Left ventricle myocardium superior (tissue), 1 donor: Measurements from ENCODE around the gene CDC23. TPM values are rescaled to one million over a fixed set of nuclear protein-coding genes. Genes with fewer than 3 reads are reported as not detected.
"Not testable (repeated sequence)": the region's sequence is repeated elsewhere in the genome, so short reads cannot be mapped to it uniquely, and the experiment has no call there.

Source experiments
- ATAC-seq: fragments of 200-7000 bp; cut with Tn5 transposase; one replicate; pipeline ENCODE4 v1.9.1; 2020; ENCODE audit warnings: mild to moderate bottlenecking, moderate library complexity
- DNase-seq: peaks from one replicate; pipeline ENCODE4 v3.0.0-alpha.2; 2020
- intact Hi-C: fragments of 100-400 bp; cut with micrococcal nuclease; formaldehyde crosslinking; loops from one replicate; pipeline ENCODE4 v1.11.0; 2022
- total RNA-seq: library from RNA; stranded (reverse); fragmentation: NEBNext Ultra II Directional; extraction: Animal tissue kit (Norgen Biotek cat#: 25700); gene quantifications from one replicate; pipeline ENCODE4 v1.2.1, GENCODE V29; 2021
- donor health status: DM: no; HTN: yes; CAD: no; lungs with severe emphysema.

CDC23 gene
- total RNA-seq, 1 donor from 2014 or later = 22.2 TPM

DNA sequence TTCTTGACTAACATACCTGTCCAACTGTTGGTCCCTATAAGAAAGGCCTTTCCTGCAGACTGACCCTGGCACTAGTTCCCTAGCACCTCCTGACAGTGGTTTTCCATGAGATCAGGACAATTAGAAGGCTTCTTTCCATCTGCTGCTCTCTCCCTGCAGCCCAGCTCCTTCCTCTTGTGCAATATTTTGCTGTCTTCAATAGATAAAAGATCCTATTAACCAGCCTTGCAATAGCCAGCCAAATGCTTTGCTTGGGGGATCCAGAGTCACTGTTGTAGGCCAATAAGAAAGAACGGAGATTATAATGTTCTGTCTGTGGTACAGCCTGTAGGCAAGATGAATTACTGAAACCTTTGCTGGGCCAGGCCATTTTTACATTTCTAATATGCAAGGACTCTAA lies 55.5 kb downstream of the CDC23 start:
- intact Hi-C loops = no loop called here
- ATAC-seq = no peak
- DNase-seq = no peak

DNA sequence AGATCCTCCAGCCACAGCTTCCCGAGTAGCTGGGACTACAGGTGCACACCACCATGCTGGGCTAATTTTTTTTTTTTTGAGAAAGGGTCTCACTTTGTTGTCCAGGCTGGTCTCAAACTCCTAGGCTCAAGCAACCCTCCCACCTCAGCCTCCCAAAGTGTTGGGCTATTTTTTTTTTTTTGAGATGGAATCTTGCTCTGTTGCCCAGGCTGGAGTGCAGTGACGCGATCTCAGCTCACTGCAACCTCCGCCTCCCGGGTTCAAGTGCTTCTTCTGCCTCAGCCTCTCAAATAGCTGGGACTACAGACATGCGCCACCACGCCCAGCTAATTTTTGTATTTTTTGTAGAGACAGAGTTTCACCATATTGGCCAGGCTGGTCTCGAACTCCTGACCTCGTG lies 57.1 kb downstream of the CDC23 start:
- intact Hi-C loops, ATAC-seq, DNase-seq: not testable (repeated sequence)

DNA sequence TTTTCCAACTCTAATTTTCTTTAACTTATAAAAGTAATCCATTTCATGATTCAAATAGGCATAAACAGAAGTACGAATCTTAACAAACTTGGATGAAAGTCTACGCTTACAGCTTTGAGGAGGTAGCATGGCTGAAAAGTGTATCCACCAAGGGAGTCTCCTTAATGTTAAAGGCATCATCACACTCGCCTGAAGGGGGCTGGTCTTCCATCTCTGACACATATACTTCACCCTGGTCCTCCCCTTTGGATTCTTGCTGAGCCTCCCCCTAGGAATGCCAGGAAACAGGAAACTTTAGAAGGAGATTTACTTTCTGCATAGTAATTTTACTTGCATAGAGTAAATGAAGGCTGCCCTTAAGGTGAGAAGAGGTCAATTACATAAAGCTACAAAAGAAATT lies 63.6 kb downstream of the CDC23 start:
- intact Hi-C loops = no loop called here
- no peak for ATAC-seq
- no peak for DNase-seq

DNA sequence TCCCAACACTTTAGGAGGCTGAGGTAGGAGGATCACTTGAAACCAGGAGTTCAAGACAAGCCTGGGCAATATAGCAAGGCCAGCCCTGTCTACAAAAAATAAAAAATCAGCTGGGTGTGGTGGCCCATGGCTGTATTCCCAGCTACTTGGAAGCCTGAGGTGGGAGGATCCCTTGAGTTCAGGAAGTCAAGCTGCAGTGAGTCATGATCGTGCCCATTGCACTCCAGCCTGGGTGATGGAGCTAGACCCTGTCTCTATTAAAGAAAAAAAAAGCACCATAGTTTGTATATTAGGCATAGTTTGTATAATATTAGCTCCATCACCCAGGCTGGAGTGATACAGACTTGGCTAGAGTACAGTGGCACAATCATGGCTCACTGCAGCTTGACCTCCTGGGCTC lies 64.3 kb downstream of the CDC23 start:
- DNase-seq (peak; percentile 31), ATAC-seq (peak; percentile 65)
- intact Hi-C loops = no loop called here

DNA sequence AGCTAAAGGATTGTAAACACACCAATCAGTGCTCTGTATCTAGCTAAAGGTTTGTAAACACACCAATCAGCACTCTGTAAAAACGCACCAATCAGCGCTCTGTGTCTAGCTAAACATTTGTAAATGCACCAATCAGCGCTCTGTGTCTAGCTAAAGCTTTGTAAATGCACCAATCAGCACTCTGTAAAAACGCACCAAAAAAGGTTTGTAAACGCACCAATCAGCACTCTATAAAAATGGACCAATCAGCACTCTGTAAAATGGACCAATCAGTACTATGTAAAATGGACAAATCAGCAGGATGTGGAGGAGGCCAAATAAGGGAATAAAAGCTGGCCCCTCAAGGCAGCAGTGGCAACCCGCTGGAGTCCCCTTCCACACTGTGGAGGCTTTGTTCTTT lies 69.5 kb downstream of the CDC23 start:
- DNase-seq, intact Hi-C loops, ATAC-seq: not testable (repeated sequence)

DNA sequence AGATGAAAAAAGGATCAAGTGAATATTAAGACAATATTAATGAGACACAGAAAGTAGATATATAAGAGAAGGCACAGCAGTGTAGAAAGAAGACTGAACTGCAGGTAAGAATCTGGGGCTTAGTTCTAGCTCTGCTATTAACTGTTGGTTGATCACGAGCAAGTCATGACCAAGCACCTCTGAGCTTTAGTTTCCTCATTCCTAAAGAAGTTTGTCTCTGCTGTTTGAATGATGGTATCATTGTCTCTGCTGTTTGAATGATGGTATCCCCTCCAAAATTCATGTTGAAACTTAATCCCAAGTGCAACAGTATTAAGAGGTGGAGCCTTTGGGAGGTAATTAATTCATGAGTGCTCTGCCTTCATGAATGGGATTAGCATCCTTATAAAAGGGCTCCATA lies 71.4 kb downstream of the CDC23 start:
- intact Hi-C loops = no loop called here
- ATAC-seq = no peak
- no peak for DNase-seq

DNA sequence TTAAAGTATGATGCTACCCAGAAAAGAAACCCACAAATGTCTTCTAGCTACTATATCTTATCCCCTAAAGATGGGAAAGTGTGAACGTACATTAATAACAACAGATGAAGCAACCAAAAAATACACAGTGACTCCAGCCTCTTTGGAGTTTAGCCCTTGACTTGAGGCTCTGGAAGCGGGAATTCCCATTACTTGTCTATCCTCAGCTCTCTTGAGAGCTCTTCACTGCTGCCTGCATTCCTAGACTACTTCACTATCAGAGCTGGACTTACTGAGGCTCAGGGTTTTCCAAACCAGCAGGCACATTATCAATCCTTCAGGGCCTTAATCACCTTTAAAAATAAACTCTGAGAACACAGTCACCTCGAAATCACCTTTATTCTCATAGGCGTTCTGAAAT lies 72.9 kb downstream of the CDC23 start:
- intact Hi-C loops = no loop called here
- ATAC-seq (no peak), DNase-seq (no peak)

DNA sequence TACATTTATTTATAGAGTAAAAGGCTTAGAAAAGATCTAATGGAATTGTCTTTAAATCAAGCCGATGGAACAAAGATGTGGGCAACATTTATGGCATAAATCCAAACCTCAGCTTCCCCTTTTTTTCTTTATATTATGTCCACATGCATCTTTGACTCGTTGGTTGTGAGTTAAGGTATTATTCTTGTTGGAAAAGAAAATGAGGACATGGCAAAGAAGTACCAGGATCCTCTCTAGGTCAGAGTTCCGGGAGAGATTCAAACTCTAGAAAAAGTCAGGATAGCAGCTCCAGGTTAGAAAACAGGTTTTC lies 73.4 kb downstream of the CDC23 start:
- DNase-seq = no peak
- intact Hi-C loops = no loop called here
- no peak for ATAC-seq

DNA sequence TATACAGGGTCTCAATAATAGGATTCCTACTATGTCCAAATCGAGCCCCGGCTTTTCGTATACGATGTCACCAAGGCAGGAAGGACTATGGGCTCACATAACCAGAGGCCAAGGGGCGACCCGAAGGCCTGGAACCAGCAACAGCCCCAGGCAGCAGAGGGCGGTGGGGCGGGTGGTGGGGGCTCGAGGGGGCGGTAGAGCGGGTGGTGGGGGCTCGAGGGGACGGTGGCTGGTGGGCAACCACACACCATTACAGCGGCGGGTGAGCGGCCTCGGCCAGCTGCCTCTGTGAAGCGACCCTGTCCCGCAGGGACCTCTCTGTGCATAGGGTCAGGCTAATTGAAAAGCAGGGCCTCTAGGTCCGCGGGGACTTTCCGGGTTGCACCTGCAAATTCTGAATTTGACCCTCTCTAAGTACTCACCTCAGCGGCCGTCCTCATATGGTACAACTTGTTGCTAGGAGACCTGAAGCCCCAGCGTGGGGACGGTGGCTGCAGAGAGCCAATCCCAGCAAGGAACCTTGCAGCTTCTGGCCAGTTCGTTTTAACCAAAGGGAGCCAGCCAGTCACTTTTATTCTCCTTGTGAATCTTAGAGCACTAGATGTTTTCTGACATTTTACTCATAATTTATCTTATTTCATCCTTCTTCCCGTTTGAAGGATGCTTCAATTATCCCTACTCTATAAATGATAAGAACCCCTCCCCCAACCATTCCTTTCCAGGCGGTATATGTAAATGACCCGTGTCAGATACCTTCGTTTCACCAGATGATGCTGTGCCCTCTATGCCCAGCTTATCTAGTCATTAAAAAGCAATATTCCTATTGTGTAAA lies 74.0 kb downstream of the CDC23 start, which contains the start of gene NME5:
NME5 (minus strand) TSS at position 480 of the 832 bp plus-strand sequence. CDS start 648 bp downstream, outside the sequence.
- peak; percentile 95 for ATAC-seq
- intact Hi-C loops = no loop called here
- DNase-seq = peak; percentile 76

Other genes with a start within 250 kb of the CDC23 start
- gene FAM13B, start 180.2 kb downstream of the CDC23 start, total RNA-seq = 20.4 TPM
- gene WNT8A, start 129.3 kb downstream of the CDC23 start, total RNA-seq = not detected
- 2.1 TPM for gene NME5, start 73.9 kb downstream of the CDC23 start, total RNA-seq
- 29.4 TPM for gene BRD8, start 34.7 kb downstream of the CDC23 start, total RNA-seq
- 0.59 TPM for gene KIF20A, start 34.2 kb downstream of the CDC23 start, total RNA-seq
- 0.72 TPM for gene GFRA3, start 61.3 kb upstream of the CDC23 start, total RNA-seq
- gene CDC25C, start 118.5 kb upstream of the CDC23 start, total RNA-seq = not detected
- gene FAM53C, start 124.9 kb upstream of the CDC23 start, total RNA-seq = 32.3 TPM
- gene KDM3B, start 139.4 kb upstream of the CDC23 start, total RNA-seq = 40.8 TPM
- gene REEP2, start 225.7 kb upstream of the CDC23 start, total RNA-seq = 6.3 TPM